Right forelimb (tissue), 1 donor: ENCODE data around the gene ANKRD11.
"Not testable (repeated sequence)": the region's sequence is repeated elsewhere in the genome, so short reads cannot be mapped to it uniquely, and the experiment has no call there.

Experiments
- DNase-seq: peaks from one replicate; pipeline ENCODE4 v3.0.0-alpha.2; 2018

Gene ANKRD11

GRCh38 chr16:89425523-89425922, 64.8 kb downstream of the ANKRD11 start:
- DNase-seq: no peak

- no peak for DNase-seq
Measured at GRCh38 chr16:89423681-89424260, 66.6 kb downstream of the ANKRD11 start.

DNA sequence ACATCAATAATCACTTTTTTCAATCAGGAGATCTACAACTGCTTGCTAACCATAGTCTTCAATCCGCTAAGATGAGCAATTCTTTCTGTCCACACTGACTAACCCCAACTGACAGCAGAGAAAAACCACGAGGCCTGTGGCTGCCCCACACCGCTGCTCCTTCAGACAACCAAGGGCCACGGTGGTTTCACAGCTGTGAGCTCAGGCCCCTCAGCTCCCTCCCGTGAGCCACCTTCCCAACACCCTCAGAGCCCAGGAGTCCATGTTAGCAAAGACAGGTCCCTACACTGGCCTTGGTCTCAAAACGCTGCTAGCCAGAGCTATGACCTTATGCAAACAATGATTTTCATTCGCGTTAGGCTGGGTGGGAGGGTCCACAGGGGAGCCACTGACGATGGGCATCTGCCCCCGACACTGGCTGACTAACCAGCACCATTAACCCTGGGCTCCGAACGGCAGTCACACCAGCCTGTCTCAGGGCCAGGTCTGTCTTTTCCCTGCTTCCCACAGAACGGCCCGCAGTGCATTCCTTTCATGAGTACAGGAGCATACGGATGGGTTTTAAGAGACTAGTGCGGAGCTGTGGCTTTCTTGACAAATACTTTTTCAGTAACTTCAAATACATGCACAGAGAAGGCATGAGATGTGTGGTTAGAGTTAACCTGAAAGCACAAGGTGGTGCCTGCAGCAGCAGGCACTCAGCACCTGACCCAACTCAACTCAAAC, 67.3 kb downstream of the ANKRD11 start:
- DNase-seq: no peak

- DNase-seq: no peak
Measured at GRCh38 chr16:89422527-89422904, 67.8 kb downstream of the ANKRD11 start.

DNA sequence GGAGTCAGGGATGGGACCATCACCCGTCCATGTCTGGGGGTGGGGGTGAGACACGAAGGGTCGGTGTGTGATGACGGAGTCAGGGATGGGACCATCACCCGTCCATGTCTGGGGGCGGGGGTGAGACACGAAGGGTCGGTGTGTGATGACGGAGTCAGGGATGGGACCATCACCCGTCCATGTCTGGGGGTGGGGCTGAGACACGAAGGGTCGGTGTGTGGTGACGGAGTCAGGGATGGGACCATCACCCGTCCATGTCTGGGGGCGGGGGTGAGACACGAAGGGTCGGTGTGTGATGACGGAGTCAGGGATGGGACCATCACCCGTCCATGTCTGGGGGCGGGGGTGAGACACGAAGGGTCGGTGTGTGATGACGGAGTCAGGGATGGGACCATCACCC, 69.1 kb downstream of the ANKRD11 start:
- DNase-seq: not testable (repeated sequence)

DNA sequence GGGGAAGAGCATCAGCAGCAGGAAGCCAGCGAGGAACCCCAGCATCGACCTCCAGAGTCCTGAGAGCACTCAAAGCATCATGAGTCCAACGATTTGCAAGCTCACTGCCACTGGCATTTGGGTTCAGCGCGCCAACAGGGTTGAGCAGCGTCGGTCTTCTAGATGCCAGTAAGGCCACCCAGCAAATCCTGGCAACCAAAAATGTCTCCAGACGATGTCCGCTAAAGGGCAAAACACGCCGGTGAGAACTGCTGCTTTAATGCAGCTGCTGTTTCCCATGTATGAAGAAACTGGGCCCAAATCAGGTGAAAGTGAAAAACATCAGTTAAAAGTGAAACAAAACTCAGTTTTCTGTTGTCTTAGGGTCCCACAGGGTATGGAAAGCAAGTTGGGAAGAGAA, 70.2 kb downstream of the ANKRD11 start:
- DNase-seq: no peak

GRCh38 chr16:89418352-89418751, 72.0 kb downstream of the ANKRD11 start:
- no peak for DNase-seq

- DNase-seq: no peak
Measured at GRCh38 chr16:89417352-89417751, 73.0 kb downstream of the ANKRD11 start.

GRCh38 chr16:89413811-89414585, 76.4 kb downstream of the ANKRD11 start:
- no peak for DNase-seq

DNA sequence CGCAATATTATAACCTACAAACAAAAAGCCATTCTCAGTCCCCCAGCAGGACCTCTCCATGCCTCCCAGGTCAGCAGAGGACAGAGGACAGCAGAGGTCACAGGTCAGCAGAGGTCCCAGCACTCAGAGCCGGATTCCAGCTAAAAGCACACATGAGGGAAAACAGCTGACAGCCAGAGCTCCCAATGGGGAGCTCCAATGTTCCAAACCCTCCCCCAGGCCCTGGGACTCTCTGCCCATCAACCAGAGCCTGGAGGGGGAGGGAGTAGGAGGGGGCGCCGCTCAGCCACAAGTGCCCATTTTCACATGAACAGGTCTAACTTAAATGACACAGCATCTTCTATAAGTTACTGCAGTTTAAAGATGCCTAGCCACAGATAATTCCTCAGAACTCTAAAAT, 77.5 kb downstream of the ANKRD11 start:
- no peak for DNase-seq

GRCh38 chr16:89411335-89411850, 79.0 kb downstream of the ANKRD11 start:
- DNase-seq: no peak

GRCh38 chr16:89410794-89411309, 79.5 kb downstream of the ANKRD11 start:
- peak; percentile 70 for DNase-seq

GRCh38 chr16:89410322-89410721, 80.0 kb downstream of the ANKRD11 start:
- DNase-seq: no peak

GRCh38 chr16:89409161-89409711, 81.1 kb downstream of the ANKRD11 start:
- no peak for DNase-seq

DNA sequence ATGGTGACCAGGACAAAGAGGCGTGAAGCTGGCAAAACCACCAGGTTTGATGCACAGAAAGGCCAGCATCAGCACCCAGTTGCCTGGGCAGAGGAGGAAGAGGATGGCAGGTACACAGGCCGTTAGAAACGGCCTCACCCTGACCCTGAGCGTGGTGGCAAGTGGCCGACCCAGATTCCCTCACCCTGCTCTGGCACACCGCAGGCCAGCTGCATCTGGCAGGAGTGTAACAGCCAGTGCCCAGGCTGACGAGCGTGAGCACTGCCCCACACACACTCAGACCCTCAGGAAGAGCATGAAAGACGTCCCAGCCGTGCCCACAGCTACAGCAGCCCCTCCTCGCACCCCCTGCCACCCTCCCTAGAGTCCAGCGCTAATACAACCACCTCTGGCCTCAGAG, 82.0 kb downstream of the ANKRD11 start:
- no peak for DNase-seq

DNA sequence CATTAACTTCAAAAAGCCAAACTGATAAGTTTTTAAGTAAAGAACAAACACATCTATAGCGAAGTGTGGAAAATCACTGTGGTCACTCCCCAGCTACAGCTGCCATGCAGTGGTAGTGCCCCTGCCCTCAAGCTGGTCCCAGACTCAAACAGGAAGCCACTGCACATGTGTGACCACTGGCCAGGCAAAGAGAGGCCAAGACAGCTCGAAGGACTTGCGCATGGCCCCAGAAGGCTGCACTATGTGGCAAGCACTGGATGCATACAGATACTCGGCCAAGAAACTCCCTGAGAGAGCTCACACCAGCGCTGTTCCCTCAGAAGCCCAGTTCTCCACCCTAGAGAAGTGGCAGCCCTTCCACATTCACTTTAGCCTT, 82.4 kb downstream of the ANKRD11 start:
- no peak for DNase-seq

GRCh38 chr16:89407282-89407924, 83.0 kb downstream of the ANKRD11 start:
- no peak for DNase-seq

DNA sequence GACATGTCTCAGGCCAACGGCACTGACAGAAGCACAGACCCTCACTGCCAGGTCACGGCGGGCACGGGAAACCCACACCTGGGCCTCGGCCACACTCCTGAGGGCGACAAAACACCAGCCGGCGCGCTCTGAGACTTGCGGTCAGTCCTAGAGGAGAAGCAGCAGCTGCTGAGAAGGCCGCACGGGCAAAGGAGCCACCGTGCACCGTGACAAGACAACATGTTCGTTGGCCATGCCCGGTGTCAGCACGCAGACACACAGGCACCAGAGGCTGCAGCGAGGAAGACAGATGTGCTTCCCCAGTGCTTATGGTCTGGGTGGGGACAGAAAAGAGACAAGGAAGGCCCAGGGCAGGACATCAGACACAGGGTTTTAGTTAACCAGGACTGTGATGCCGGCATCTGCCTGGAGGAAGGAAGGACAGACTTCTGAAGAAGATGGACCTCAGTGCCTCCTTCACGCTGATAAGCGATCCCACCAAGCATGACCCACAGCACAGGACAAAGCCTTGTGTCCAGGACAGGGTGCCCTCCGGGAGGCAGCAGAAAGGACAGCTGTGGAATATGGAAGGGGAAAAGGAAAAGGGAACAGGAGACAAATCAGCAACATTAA, 84.0 kb downstream of the ANKRD11 start:
- no peak for DNase-seq

DNA sequence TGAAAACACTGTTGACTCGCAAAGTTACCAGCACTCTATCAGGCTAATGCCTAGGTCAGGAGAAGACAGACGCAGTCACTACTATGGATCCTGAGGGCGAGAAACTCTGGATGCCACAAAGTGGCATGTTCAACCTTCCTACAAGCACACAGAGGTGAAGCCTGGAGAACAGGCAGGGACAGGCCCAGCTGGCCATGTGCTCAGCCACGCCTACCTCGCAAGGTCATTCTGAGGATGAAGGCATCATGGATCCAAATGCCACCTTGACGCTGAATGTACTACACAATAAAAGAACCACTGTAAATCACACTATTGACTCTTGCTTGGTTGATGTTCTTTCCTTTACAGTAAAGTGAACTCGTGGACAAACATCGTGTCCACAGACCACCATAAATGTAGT, 85.8 kb downstream of the ANKRD11 start:
- no peak for DNase-seq

DNA sequence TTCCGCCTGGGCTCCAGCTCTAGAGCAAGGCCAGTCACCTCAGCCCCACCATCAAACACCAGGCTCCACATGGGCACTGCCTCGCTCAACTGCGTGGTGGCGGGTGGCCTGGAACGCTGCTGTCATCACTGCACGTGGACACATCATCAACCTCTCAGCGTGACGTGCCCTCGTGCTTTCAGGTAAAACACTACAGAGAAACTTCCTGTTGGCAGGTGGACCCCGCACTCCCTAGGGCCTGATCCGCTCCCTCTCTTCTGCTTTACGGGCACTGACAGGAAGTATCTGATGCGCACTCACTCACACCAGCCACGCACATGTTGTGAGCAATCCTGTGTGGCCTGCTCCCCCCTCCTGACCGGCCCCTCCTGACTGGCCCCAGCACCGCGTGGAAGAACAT, 87.4 kb downstream of the ANKRD11 start:
- DNase-seq: no peak

- DNase-seq: no peak
Measured at GRCh38 chr16:89401641-89402445, 88.5 kb downstream of the ANKRD11 start.

DNA sequence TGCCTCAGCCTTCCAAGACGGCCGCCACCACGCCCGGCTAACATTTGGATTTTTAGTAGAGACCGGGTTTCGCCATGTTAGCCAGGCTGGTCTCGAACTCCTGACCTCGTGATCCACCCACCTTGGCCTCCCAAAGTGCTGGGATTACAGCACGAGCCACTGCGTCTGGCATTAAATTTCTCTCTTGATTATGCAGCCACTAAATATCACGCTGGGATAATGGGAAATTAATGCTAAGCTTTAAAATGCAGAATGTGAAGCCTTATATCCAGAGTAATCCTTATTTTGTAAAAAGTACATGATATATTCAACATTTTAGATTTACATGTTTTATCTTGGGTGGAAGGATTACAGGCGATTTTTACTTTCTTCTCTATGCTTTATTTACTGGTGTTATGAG, 89.2 kb downstream of the ANKRD11 start:
- no peak for DNase-seq
